ENCODE results near the gene CDK5RAP1. TPM values are rescaled to one million over a fixed set of nuclear protein-coding genes. Genes with fewer than 3 reads are reported as not detected.

Gene CDK5RAP1
- total and polyA plus RNA-seq, 2 of the 8 experiments (the other 6 are each of a cell fraction or from before 2014, with no cell fraction given) = 37.8 to 46.6 TPM

GRCh38 chr20:33359399-33360261 is 41.7 kb downstream of the CDK5RAP1 start (continued):
- TF ChIP-seq TAF1 (IDR thresholded peaks at IDR 0.05; ENCODE audit: low read depth, low read length) (no peak), EGR1 (IDR thresholded peaks at IDR 0.05; ENCODE audit: borderline replicate concordance, low read depth, low read length) (no peak), KDM4A (IDR thresholded peaks at IDR 0.05; ENCODE audit: low read depth, low read length, severe bottlenecking) (no peak), SIX5 (IDR thresholded peaks at IDR 0.05; ENCODE audit: low read depth, low read length) (no peak), KDM1A (IDR thresholded peaks at IDR 0.05; ENCODE audit: borderline replicate concordance, low read length) (no peak), BRCA1 (IDR thresholded peaks at IDR 0.05; ENCODE audit: low read depth, low read length) (no peak), RAD21 (IDR thresholded peaks at IDR 0.05 in 1 of 2, conservative IDR thresholded peaks at IDR 0.05 in 1 of 2; ENCODE audit: low read depth in 2 of 2, low read length in 2 of 2) (no peak), BCL11A (IDR thresholded peaks at IDR 0.05; ENCODE audit: low read depth in 2 of 2, low read length in 2 of 2) (no peak), MAX (IDR thresholded peaks at IDR 0.05) (no peak), RXRA (IDR thresholded peaks at IDR 0.05; ENCODE audit: insufficient read depth, low read depth, low read length) (no peak), RNF2 (IDR thresholded peaks at IDR 0.05; ENCODE audit: borderline replicate concordance, low read depth, low read length, missing control alignments, poor library complexity, severe bottlenecking) (no peak)

All from H1 (cell line).